ENCODE data around the gene RUNX1.
A peak's percentile ranks its signal among the peaks of the same experiment; 100 is the strongest.

Gene RUNX1

GRCh38 chr21:35048706-35049617 is at the start of gene RUNX1:
Gene RUNX1 (minus strand): TSS chr21:35049302.
- peak; percentile 86 for DNase-seq

- no peak for DNase-seq
Measured at GRCh38 chr21:35097525-35097924, 48.4 kb upstream of the RUNX1 start.

- DNase-seq: no peak
Measured at GRCh38 chr21:35096959-35097358, 47.9 kb upstream of the RUNX1 start.

- DNase-seq: no peak
Measured at GRCh38 chr21:35095859-35096291, 46.8 kb upstream of the RUNX1 start.

GRCh38 chr21:35093514-35093913 is 44.4 kb upstream of the RUNX1 start:
- no peak for DNase-seq

- no peak for DNase-seq
Measured at GRCh38 chr21:35091496-35091895, 42.4 kb upstream of the RUNX1 start.

- no peak for DNase-seq
Measured at GRCh38 chr21:35090403-35090802, 41.3 kb upstream of the RUNX1 start.

- DNase-seq: no peak
Measured at GRCh38 chr21:35088319-35088771, 39.2 kb upstream of the RUNX1 start.

GRCh38 chr21:35086357-35086756 is 37.3 kb upstream of the RUNX1 start:
- no peak for DNase-seq

- no peak for DNase-seq
Measured at GRCh38 chr21:35084869-35085268, 35.8 kb upstream of the RUNX1 start.

- DNase-seq: no peak
Measured at GRCh38 chr21:35083246-35083645, 34.1 kb upstream of the RUNX1 start.

- no peak for DNase-seq
Measured at GRCh38 chr21:35081861-35082260, 32.8 kb upstream of the RUNX1 start.

GRCh38 chr21:35079181-35079580 is 30.1 kb upstream of the RUNX1 start:
- no peak for DNase-seq

GRCh38 chr21:35077975-35078374 is 28.9 kb upstream of the RUNX1 start:
- DNase-seq: no peak

- DNase-seq: no peak
Measured at GRCh38 chr21:35077466-35077865, 28.4 kb upstream of the RUNX1 start.

- no peak for DNase-seq
Measured at GRCh38 chr21:35075546-35075945, 26.4 kb upstream of the RUNX1 start.

GRCh38 chr21:35072960-35073359 is 23.9 kb upstream of the RUNX1 start:
- DNase-seq: no peak

- no peak for DNase-seq
Measured at GRCh38 chr21:35072557-35072956, 23.5 kb upstream of the RUNX1 start.

- DNase-seq: no peak
Measured at GRCh38 chr21:35071347-35071746, 22.2 kb upstream of the RUNX1 start.

- DNase-seq: no peak
Measured at GRCh38 chr21:35070436-35070835, 21.3 kb upstream of the RUNX1 start.

GRCh38 chr21:35066824-35067223 is 17.7 kb upstream of the RUNX1 start:
- DNase-seq: no peak

GRCh38 chr21:35063428-35064172 is 14.5 kb upstream of the RUNX1 start:
- DNase-seq: no peak

- DNase-seq: no peak
Measured at GRCh38 chr21:35062016-35062415, 12.9 kb upstream of the RUNX1 start.

GRCh38 chr21:35059742-35060141 is 10.6 kb upstream of the RUNX1 start:
- no peak for DNase-seq

All from CD4-positive, alpha-beta T cell treated with Interferon gamma for 1 hour (primary cell).